ENCODE results near the gene NPTN. TPM values are rescaled to one million over a fixed set of nuclear protein-coding genes. Genes with fewer than 3 reads are reported as not detected.

The NPTN gene
- total and polyA plus RNA-seq, 9 of the 15 experiments (the other 6 are each of a cell fraction or from before 2014, with no cell fraction given) = 9.6 to 48.5 (median 21.7) TPM

DNA sequence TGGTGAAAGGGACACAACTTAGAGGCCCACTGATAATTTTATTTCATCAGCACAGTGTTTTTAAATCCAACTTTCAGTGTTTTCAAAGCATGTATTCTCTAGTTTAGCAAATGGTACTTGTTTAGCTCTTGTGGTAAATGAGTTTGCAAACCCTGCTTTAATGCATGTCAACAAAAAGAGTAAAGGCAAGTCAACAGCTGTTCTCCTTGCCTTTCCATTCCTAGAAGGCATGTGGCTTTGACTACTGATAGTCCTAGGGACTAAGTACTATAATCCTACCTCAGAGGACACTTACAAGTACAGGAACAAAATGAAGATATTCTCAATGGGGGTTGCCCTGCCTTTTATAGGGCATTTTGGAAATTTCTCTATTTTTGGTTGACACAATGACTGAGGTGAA lies 13.1 kb downstream of the NPTN start:
- H2AFZ ChIP-seq (ENCODE audit: low read depth, low read length) = no peak overlapping the region
- intact Hi-C loops (cut with micrococcal nuclease) = no loop called here
- ChIA-PET CTCF (ENCODE audit: low intra/inter-chr PET ratio) (no interaction called here), POLR2A (interaction anchor here (0.6 to 2.2 kb wide), 2 partner anchors 9 to 11 kb away, joined by 4 to 9 read pairs; no protein-coding TSS in a partner anchor)
- BruUV-seq (replicated peaks) = no TSS peak
- no peaks in the 10 kb centered on the region for H3K9me3 ChIP-seq (replicated peaks; ENCODE audit: control insufficient read depth, insufficient read depth, low read depth, low read length)
- in situ Hi-C loops (cut with MboI) = no loop called here
- H4K20me1 ChIP-seq (replicated peaks; ENCODE audit: control insufficient read depth, insufficient read depth, low read length) = 0 out of 2 replicates have a peak, but pooled peaks cover 5% of the 10 kb centered on the region
- no peak for ATAC-seq
- DNase-seq (ENCODE audit: extremely low read depth in 1 of 4, low spot score in 3 of 4) = no peak
- FAIRE-seq = no peak
- no peak overlapping the region for H3K27ac ChIP-seq (ENCODE audit: extremely low read depth, low read depth, low read length)
- H3K4me1 ChIP-seq (replicated peaks in 1 of 2; ENCODE audit: control insufficient read depth in 2 of 2, insufficient read depth in 2 of 2, low read length in 2 of 2) = no peaks in the 10 kb centered on the region
- no peaks in the 10 kb centered on the region for H3K36me3 ChIP-seq (ENCODE audit: control insufficient read depth, insufficient read depth, low read length)
- H3K79me2 ChIP-seq (ENCODE audit: control insufficient read depth, insufficient read depth, low read length) = peaks cover 92% of the 10 kb centered on the region
- H3K9ac ChIP-seq (ENCODE audit: insufficient read depth in 1 of 2, low read depth in 2 of 2, low read length in 2 of 2) = no peak overlapping the region
- H3K27me3 ChIP-seq (ENCODE audit: control insufficient read depth in 2 of 2, insufficient read depth in 2 of 2, low read length in 2 of 2) = no peaks in the 10 kb centered on the region
- no peak overlapping the region for H3K4me3 ChIP-seq
- H3K4me2 ChIP-seq (ENCODE audit: insufficient read depth, low read length) = no peak overlapping the region
- no peaks in the 10 kb centered on the region for H3K9me1 ChIP-seq (ENCODE audit: control insufficient read depth, insufficient read depth, low read length)
- TF ChIP-seq MYBL2 (IDR thresholded peaks at IDR 0.05; ENCODE audit: low read depth) = no peak
- no peak for TF ChIP-seq MYBL2 (CRISPR knock-in tag; IDR thresholded peaks at IDR 0.05; ENCODE audit: borderline replicate concordance)
- TF ChIP-seq NFXL1 (CRISPR knock-in tag; IDR thresholded peaks at IDR 0.05) = no peak
- no peak for TF ChIP-seq ZNF165 (CRISPR knock-in tag; IDR thresholded peaks at IDR 0.05; ENCODE audit: borderline replicate concordance)
- TF ChIP-seq, protein P1, sequence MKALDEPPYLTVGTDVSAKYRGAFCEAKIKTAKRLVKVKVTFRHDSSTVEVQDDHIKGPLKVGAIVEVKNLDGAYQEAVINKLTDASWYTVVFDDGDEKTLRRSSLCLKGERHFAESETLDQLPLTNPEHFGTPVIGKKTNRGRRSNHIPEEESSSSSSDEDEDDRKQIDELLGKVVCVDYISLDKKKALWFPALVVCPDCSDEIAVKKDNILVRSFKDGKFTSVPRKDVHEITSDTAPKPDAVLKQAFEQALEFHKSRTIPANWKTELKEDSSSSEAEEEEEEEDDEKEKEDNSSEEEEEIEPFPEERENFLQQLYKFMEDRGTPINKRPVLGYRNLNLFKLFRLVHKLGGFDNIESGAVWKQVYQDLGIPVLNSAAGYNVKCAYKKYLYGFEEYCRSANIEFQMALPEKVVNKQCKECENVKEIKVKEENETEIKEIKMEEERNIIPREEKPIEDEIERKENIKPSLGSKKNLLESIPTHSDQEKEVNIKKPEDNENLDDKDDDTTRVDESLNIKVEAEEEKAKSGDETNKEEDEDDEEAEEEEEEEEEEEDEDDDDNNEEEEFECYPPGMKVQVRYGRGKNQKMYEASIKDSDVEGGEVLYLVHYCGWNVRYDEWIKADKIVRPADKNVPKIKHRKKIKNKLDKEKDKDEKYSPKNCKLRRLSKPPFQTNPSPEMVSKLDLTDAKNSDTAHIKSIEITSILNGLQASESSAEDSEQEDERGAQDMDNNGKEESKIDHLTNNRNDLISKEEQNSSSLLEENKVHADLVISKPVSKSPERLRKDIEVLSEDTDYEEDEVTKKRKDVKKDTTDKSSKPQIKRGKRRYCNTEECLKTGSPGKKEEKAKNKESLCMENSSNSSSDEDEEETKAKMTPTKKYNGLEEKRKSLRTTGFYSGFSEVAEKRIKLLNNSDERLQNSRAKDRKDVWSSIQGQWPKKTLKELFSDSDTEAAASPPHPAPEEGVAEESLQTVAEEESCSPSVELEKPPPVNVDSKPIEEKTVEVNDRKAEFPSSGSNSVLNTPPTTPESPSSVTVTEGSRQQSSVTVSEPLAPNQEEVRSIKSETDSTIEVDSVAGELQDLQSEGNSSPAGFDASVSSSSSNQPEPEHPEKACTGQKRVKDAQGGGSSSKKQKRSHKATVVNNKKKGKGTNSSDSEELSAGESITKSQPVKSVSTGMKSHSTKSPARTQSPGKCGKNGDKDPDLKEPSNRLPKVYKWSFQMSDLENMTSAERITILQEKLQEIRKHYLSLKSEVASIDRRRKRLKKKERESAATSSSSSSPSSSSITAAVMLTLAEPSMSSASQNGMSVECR (CRISPR knock-in tag; IDR thresholded peaks at IDR 0.05) = no peak
- TF ChIP-seq, protein P2, sequence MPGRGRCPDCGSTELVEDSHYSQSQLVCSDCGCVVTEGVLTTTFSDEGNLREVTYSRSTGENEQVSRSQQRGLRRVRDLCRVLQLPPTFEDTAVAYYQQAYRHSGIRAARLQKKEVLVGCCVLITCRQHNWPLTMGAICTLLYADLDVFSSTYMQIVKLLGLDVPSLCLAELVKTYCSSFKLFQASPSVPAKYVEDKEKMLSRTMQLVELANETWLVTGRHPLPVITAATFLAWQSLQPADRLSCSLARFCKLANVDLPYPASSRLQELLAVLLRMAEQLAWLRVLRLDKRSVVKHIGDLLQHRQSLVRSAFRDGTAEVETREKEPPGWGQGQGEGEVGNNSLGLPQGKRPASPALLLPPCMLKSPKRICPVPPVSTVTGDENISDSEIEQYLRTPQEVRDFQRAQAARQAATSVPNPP (IDR thresholded peaks at IDR 0.05; ENCODE audit: borderline replicate concordance, insufficient read depth, insufficient read length) = no peak
- no peak for TF ChIP-seq ZBTB17 (CRISPR knock-in tag; IDR thresholded peaks at IDR 0.05)
- TF ChIP-seq PRMT5 (CRISPR knock-in tag; IDR thresholded peaks at IDR 0.05) = no peak
- TF ChIP-seq, protein P3, sequence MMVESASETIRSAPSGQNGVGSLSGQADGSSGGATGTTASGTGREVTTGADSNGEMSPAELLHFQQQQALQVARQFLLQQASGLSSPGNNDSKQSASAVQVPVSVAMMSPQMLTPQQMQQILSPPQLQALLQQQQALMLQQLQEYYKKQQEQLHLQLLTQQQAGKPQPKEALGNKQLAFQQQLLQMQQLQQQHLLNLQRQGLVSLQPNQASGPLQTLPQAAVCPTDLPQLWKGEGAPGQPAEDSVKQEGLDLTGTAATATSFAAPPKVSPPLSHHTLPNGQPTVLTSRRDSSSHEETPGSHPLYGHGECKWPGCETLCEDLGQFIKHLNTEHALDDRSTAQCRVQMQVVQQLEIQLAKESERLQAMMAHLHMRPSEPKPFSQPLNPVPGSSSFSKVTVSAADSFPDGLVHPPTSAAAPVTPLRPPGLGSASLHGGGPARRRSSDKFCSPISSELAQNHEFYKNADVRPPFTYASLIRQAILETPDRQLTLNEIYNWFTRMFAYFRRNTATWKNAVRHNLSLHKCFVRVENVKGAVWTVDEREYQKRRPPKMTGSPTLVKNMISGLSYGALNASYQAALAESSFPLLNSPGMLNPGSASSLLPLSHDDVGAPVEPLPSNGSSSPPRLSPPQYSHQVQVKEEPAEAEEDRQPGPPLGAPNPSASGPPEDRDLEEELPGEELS (CRISPR knock-in tag; IDR thresholded peaks at IDR 0.05; ENCODE audit: borderline replicate concordance) = no peak
- TF ChIP-seq, protein P4, sequence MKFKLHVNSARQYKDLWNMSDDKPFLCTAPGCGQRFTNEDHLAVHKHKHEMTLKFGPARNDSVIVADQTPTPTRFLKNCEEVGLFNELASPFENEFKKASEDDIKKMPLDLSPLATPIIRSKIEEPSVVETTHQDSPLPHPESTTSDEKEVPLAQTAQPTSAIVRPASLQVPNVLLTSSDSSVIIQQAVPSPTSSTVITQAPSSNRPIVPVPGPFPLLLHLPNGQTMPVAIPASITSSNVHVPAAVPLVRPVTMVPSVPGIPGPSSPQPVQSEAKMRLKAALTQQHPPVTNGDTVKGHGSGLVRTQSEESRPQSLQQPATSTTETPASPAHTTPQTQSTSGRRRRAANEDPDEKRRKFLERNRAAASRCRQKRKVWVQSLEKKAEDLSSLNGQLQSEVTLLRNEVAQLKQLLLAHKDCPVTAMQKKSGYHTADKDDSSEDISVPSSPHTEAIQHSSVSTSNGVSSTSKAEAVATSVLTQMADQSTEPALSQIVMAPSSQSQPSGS (CRISPR knock-in tag; IDR thresholded peaks at IDR 0.05) = no peak
- no peak for TF ChIP-seq ZNF436 (CRISPR knock-in tag; IDR thresholded peaks at IDR 0.05)
- no peak for TF ChIP-seq HIVEP1 (CRISPR knock-in tag; IDR thresholded peaks at IDR 0.05)
- TF ChIP-seq PHF8 (IDR thresholded peaks at IDR 0.05; ENCODE audit: borderline replicate concordance, low read length) = no peak
- no peak for TF ChIP-seq ZNF174 (CRISPR knock-in tag; IDR thresholded peaks at IDR 0.05)
- no peak for TF ChIP-seq PPARD (CRISPR knock-in tag; IDR thresholded peaks at IDR 0.05)
